GM21360 (cell line): ENCODE measurements around the gene SF3B5.
"Not testable (repeated sequence)": the region's sequence is repeated elsewhere in the genome, so short reads cannot be mapped to it uniquely, and the experiment has no call there.

Experiments used
- ATAC-seq: cut with Tn5 transposase; IDR thresholded peaks from one replicate; pipeline ENCODE4 v1.9.1; 2021; ENCODE audit warnings: mild to moderate bottlenecking, moderate library complexity; ENCODE audit not compliant: unreplicated experiment

The SF3B5 gene

DNA sequence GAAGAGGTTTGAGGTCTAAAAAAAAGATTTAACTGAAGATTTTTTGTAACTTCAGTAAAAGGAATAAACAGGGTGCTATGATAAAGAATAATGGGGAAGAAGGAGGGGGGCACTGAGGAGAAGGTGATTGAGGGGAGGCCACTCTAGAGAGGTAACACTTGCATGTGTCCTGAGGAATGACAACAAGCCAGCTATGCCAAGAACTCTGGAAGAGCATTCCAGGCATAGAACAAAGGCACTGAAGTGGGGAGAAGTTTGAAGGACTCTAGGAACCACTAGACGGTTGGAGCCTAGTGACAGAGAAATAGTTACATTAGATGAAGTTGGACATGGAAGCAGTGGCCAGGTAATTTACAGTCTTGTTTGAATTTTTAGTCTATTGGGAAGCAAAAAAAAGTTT is 10.8 kb upstream of the SF3B5 start:
- ATAC-seq = no peak

DNA sequence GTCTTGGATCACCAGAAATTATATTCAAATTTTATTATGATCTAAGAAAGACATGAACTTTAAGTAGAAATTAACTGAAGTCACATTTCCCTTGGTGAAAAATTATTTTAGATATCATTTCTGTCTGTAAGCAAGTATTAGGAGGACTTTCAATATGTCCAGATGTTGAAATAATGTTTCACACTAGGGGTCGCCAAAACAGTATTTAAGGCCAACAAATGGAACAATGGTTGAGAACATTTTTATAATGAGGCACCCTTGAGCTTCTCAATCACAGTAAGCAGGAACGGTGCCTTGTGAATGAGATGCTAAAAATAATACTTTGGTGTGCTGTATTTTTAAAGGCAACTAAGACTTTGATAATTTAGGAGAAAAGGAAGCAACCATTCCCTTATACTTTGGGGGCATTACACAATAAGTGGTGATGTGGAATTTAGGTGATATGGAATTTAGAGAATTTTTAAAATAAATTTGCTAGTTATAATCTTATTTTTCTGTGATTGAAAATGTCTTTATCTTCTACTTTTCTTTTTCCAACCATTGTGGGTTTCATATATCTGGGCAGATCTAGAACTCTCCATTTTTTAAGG is 9.6 kb upstream of the SF3B5 start:
- no peak for ATAC-seq

DNA sequence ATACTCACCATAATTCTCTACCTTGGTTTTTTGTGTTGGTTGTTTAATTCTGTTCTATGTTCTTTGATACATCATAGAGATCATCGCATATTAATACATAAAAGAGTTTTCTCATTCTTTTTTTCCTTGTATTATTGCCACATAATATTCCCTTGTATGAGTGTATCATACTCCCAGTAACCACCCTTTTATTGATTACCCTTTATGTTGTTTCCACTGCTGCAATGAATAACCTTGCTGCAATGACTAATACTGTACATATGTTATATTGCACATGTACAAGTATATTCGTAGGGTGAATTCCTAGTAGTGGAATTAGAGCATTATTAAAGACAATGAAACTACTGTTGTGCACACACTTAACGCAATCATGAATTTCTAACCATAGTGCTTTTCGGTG is 9.1 kb upstream of the SF3B5 start:
- no peak for ATAC-seq

DNA sequence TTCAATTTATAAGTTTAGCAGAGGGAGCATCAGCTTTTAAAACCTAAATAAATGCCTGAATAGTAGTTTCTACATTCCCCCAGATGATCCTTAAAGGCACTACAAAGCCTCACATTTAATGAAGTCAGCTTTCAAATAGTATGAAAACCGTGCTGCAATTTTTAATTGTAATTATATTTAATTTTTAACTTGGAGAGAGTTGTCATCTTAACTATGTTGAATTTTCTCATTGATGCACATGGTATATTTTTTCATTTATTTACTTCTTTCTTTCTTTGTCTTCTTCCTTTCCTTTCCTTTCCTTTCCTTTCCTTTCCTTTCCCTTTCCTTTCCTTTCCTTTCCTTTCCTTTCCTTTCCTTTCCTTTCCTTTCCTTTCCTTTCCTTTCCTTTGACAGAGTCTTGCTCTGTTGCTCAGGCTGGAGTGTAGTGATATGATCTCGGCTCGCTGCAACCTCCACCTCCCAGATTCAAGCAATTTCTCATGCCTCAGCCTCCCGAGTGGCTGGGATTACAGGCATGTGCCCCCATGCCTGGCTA is 7.7 kb upstream of the SF3B5 start:
- ATAC-seq = no peak

DNA sequence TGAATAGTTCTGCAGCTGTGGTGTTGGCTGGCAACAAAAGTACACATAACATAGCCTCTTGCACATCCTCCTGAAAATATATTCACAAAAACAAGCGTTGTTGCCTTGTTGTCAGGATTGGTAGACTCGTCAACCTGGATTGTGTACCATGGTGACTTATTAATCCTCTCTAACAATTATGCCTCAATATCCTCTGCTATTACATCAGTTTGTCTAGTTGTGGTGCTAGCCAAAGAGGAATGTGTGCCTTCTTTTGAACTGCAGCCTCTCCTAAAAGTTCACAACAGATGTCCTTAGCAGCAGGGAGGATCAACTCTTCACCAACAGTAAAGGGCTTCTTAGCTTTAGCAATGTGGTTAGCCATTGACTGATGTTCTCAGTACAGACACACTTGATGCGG is 3.6 kb upstream of the SF3B5 start:
- no peak for ATAC-seq

DNA sequence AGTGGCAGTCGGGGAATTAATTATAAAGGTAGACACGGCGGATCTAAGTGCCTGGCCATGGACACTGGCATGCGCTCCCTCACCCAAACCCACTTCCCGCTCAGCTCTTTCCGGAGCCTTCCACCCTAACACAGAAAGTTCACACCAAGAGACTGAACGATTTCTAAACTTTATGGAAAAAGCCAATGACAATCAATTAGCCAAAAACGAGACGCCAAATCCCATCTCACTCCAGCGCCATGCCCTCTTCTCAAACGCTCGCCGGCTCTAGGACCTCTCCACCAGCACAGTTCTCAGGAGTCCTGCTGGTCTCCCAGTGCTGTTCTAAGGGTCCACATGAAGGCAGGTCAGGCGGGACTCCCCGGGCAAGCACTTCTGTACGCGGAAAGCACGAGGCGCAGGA is 641 bp downstream of the SF3B5 start:
- peak; percentile 2 for ATAC-seq

DNA sequence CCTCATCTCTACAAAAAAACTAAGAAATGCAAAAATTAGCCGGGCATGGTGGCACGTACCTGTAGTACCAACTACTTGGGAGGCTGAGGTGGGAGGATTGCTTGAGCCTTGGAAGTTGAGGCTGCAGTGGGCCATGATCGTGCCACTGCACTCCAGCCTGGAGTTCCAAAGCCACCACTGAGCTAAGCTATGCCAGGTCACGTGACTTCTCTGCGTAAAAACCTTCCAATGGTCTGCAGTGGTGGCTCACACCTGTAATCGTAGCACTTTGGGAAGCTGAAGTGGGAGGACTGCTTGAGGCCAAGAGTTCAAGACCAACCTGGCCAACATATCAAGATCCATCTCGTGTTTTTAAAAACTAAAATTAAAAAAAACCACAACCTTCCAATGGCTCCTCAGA is 1.7 kb downstream of the SF3B5 start:
- ATAC-seq = no peak

DNA sequence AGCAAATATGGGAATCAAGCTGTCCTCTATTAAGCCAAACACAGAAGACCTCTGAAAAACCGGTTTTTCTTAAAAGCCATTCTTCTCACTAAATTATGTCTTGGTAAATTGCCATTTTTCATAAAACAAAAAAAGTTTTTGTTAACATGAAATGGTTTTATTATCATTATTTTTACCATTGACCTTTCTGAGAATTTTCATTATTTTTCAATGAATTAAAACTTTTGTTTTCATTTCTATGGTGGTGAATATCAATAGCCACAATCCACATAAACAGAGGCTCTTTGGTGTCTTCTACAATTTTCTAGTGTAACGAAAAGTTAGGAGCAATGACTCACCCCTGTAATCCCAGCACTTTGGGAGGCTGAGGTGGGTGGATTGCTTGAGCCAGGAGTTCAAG is 2.1 kb downstream of the SF3B5 start:
- no peak for ATAC-seq

DNA sequence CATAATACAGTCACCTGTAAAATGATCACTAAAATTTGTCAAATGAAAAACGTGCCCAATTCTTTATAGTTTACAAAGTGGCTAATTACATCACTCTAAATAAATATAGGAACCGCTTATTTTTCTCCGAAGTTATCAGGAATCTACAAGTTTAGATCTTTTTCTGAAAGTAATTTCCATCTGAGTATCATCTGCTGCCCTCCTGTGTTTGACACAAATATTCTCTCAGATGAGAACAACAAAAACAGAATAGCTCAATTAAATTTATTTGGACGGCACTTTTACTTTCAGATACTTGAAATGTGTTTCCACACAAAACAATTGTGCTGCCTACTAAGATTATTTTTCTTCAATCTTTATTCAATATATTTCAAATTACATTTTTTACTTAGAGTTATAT is 5.0 kb downstream of the SF3B5 start:
- ATAC-seq = no peak

DNA sequence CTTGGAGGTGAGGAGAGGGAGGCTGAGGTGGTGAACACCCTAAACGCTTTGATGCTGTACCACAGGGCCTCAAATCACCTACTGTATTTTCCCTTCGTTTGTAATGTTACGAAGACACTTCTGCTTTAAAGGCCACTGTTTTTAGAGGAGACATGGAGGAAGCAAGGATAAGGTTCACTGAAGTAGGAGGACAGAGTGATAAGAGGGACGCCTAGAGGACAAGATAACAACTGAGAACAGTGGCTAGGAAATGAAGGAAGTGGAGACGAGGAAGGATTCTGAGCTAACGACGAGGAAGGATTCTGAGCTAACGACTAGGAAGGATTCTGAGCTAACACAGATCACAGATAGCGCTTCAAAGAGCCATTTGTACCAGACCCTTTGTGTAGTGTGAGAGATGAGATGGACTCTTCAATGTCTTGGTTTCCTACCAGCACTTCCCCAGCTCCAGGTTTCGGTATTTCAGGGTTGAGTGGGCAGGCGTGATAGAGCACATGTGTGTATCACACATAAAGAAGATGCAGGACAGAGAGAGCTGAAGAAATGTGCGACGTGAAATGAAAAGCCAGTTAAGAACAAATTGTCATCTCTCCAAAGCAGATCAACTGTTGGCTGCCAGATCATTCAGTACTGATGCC is 7.5 kb downstream of the SF3B5 start:
- no peak for ATAC-seq

DNA sequence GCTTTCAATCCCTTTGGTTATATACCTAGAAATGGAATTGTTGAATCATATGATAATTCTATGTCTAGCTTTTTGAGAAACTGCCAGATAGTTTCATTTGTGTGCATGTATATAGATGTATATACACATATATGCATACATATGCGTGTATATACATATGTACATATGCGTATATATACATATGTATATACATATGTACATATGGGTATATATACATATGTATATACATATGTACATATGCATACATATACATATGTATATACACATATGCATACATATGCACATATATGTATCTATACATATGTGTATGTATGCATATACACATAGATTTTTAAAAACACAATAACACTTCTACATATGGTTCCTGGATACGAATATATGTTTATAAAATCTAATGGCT is 8.4 kb downstream of the SF3B5 start:
- ATAC-seq = no peak

DNA sequence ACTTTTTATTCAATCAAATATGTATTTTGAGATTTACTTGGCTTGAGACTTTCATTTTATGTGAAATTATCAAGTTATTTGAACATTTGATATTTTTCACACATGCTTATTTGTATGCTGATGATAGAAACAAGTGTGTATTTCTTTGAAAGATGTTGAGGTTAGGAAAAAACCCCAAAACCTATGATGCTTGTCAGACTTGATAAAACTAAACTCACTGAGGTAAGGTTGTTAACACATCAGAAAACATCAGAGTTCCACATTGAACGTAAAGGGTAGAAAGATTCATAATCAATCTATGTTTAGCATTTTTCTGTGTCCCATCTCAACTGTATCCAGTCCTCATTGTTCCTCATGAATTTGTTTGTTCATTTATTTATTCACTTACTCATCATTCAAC is 12.2 kb downstream of the SF3B5 start:
- peak; percentile 58 for ATAC-seq

DNA sequence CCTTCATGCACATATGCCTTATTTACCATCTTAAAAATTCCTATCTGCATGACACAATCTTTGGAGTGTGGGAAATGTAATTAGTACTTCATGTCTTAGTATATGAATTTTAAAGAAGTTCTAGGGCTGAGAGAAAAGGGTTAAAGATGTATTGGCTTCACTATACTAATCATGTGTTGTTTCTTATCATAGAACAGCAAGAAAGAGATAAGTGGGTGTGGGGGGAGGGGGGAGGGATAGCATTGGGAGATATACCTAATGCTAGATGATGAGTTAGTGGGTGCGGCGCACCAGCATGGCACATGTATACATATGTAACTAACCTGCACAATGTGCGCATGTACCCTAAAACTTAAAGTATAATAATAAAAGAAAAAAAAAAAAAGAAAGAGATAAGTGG is 13.0 kb downstream of the SF3B5 start:
- not testable (repeated sequence) for ATAC-seq

DNA sequence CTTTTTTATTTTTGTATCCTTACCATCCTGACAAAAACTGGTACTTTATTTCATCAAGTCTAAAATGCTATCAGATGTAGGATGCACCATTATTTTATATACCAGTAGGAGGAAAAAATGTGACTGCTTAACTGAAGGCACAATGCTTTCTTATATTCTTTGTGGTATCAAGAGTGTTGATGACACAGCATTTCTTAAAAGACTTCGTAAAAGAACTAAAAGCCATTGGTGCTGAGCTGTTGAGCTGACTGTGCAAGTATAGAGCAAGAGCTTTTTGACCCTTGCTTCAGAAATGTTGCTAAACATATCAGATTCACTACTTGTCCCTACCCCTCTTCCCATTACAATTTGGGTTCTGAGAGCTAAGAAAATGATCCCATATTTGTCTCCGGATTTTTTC is 17.5 kb downstream of the SF3B5 start:
- ATAC-seq = no peak

DNA sequence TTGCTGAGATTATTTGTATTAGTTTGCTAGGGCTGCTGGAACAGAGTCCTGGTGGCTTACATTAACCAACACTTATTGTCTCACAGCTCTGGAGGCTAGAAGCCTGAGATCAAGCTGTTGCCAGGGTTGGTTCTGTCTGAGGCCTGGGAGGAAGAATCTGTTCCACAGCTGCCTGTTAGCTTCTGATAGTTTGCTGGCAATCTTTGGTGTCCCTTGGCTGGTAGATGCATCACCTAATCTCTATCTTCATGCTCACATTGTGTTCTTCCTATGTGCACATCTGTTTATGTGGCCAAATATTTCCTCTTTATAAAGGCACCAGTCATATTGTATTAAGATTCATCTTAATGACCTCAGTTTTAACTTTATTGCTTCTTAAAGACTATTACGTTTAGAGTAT is 19.5 kb downstream of the SF3B5 start:
- no peak for ATAC-seq

DNA sequence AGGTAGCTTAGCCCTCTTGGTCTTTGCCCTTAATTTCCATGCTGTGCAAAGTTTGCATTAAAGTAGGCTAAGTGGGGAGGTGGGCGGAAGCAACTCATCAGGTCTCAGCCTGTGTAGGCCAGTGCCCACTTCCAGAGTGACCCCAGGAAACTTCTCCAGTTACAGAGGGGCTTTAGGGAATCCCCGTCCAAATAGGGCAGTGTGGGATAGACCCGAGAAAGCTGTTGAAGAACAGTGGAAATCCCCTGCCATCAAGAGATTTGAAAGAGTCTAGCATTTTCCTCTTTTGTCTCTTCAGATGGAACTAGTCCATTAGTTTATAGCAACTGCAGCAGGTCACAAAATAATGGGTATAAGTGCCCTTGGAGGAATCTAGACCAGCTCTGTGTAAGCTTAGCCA is 20.2 kb downstream of the SF3B5 start:
- no peak for ATAC-seq

DNA sequence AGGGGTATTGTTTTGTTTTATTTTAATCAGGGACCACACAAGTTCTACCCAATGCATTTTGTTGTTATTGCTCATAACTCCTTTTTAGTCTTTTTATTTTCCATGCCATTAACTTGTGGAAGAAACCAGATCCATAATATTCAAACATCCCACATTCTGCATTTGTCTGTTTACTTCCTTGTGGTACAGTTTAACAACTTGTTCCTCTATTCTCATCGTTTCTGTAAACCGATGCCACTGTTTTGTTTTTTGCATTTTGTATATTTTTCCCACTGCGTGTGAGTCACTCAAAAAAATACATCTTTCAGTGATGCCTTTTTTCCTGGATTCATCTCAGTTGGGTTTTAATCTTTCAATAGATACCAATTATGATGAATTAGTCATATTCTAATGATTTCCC is 22.3 kb downstream of the SF3B5 start:
- ATAC-seq = no peak

DNA sequence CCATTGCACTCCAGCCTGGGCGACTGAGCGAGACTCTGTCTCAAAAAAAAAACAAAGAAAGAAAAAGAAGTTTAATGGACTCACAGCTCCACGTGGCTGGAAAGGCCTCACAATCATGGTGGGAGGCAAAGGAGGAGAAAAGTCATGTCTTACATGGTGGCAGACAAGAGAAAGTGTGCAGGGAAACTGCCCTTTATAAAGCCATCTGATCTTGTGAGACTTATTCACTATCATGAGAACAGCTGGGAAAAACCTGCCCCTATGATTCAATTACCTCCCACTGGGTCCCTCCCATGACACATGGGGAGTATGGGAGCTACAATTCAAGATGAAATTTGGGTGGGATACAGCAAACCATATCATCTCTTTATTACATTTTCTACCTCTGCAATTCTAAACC is 25.9 kb downstream of the SF3B5 start:
- ATAC-seq = no peak

DNA sequence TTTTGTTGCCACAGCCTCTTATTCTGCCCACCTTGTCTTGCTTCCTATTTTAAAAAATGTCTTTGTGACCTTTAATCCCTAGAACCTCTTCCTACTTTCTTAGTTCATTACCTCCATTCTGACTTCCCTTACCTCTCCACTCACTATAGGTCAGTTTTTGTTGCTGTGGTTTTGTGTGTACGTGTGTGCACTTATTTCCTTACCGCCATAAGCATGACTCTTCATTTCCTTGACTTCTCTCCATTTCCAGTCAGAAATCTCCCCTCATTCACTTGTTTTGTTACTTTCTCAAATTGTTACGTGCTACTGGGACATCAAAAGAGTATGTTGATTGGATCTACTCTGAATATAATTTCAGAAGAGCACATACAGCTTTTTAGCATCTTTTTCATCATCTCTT is 26.6 kb downstream of the SF3B5 start:
- ATAC-seq = no peak

DNA sequence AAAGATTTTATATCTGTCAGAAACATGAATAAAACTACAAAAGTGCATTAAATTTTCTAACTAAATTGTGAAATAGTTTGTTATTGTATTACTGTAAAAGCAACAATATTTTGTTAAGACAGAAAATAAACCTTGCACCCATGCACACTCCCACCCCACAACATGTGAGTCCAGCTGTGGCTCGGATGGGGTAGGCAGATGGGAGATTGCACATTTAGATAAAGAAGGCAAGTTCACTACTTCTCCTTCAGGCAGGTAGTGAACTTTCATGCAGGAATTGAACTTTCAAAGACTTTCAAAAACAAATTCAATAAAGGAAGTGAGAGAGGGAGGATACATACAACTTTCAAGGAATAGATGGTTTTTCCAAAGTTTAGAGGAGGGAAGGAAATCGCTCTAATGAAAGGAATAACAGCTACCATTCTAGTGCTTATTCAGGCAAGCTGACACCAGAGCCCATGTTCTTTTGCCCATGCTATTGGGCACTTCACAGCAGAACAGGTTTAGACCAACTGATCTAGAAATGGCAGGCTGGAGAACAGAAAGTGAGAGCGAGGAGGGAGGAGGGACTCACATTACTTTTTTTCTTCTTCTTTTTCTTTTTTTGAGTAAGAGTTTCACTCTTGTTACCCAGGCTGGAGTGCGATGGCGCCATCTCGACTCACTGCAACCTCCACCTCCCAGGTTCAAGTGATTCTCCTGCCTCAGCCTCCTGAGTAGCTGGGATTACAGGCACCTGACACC is 28.5 kb downstream of the SF3B5 start:
- ATAC-seq = peak; percentile 46

DNA sequence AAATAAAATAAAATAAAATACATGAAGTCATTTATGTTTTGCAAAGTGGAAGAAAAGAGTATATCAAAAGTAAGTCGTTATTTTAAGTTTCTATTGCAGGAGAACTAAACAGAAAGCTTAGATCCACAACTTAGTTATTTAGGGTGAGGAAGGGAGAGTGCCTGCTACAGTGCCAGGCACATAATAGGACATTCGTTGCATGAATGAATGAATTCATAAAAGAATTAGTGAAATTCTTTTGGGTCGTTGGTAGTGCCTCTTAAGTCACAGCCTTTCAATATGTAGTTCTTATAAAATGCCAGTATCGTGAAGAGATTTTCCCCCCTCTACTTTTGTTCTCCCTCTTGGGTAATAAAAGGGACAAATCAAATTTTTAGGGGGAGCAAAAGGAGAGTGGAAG is 29.1 kb downstream of the SF3B5 start:
- no peak for ATAC-seq

DNA sequence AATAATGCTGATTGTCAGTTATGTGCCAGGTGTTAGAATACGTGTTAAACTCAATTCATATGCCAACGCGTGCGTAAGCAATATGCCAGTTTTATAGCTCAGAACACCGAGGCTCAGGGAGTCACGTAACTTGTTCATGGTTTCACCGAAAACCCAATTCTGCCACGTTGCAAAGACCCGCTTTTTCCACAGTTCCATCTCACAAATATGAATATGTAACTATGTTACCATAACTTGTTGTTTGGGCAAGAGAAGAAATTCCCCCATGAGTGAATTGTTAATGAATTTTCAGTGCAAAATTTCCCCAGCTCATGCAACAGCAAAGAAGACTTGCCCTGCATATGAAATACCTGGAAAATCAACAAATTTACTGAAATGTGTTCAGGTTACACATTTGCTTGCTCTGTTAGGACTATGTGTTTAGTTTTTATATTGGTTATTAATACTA is 30.1 kb downstream of the SF3B5 start:
- no peak for ATAC-seq
